PC-3 (cell line): Measurements from ENCODE around the gene YTHDF1.

Experiments used
- CTCF ChIP-seq: fragments of 300-600 bp; sonication (generic); conservative IDR thresholded peaks from 2 replicates; pipeline ENCODE4 v1.5.1; 2017; ENCODE audit warnings: antibody characterized with exemption, low read depth, mild to moderate bottlenecking, low read length
- EZH2phosphoT487 ChIP-seq: fragments of 300-600 bp; sonication (generic); IDR thresholded peaks from 2 replicates; pipeline ENCODE4 v1.6.1; 2018; ENCODE audit warnings: mild to moderate bottlenecking, antibody characterized with exemption, low read length, borderline replicate concordance

DNA sequence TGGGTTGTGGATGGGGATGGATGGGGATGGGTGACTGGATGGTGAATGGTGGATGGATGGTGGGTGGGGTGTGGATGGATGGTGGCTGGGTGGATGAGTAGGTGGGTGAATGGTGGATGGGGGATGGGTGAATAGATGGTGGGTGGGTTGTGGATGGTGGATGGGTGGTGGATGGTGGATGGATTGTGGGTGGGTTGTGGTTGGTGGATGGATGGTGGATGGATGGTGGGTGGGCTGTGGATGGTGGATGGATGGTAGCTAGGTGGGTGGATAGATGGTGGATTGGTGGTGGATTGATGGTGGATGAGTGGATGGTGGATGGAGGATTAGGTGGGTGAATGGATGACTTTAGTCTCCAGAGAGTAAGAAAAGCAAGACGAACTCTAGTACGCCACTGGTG lies 57.6 kb downstream of the YTHDF1 start:
- TF ChIP-seq CTCF (no peak), EZH2phosphoT487 (no peak)
